ENCODE results near the gene PHAF1. TPM values are rescaled to one million over a fixed set of nuclear protein-coding genes. Genes with fewer than 3 reads are reported as not detected.

The PHAF1 gene
- total and polyA plus RNA-seq, 2 of the 13 experiments (the other 11 are each of a cell fraction or from before 2014, with no cell fraction given), result 48.3 to 174 TPM

GRCh38 chr16:67192781-67193361 lies 83.1 kb downstream of the PHAF1 start (continued):
- TF ChIP-seq CREM (IDR thresholded peaks at IDR 0.05), result no peak
- peak; percentile 4; the same call in 1 of the 2 replicates for TF ChIP-seq CREM (CRISPR knock-in tag; IDR thresholded peaks at IDR 0.05)
- no peak for TF ChIP-seq JUND (CRISPR knock-in tag; IDR thresholded peaks at IDR 0.05)
- no peak for TF ChIP-seq ZNF597 (CRISPR knock-in tag; IDR thresholded peaks at IDR 0.05)
- no peak for TF ChIP-seq TFDP1 (CRISPR knock-in tag; IDR thresholded peaks at IDR 0.05; ENCODE audit: borderline replicate concordance)
- TF ChIP-seq ZNF7 (CRISPR knock-in tag; IDR thresholded peaks at IDR 0.05), result no peak
- TF ChIP-seq IKZF5 (CRISPR knock-in tag; IDR thresholded peaks at IDR 0.05), result no peak
- TF ChIP-seq ZNF343 (CRISPR knock-in tag; IDR thresholded peaks at IDR 0.05), result no peak
- TF ChIP-seq MBD4 (IDR thresholded peaks at IDR 0.05; ENCODE audit: borderline replicate concordance, low read length), result no peak
- no peak for TF ChIP-seq EED (CRISPR knock-in tag; IDR thresholded peaks at IDR 0.05)
- no peak for TF ChIP-seq TEF (CRISPR knock-in tag; IDR thresholded peaks at IDR 0.05)
- peak; percentile 36 for TF ChIP-seq ZEB1 (IDR thresholded peaks at IDR 0.05; ENCODE audit: insufficient replicate concordance, low read depth)
- TF ChIP-seq ZHX2 (IDR thresholded peaks at IDR 0.05; ENCODE audit: low read depth), result no peak
- no peak for TF ChIP-seq ZHX2 (CRISPR knock-in tag; IDR thresholded peaks at IDR 0.05; ENCODE audit: borderline replicate concordance)
- TF ChIP-seq ZNF589 (CRISPR knock-in tag; conservative IDR thresholded peaks at IDR 0.05), result no peak
- TF ChIP-seq MXD4 (CRISPR knock-in tag; IDR thresholded peaks at IDR 0.05), result no peak
- TF ChIP-seq NFE2L1 (CRISPR knock-in tag; IDR thresholded peaks at IDR 0.05; ENCODE audit: borderline replicate concordance), result peak; percentile 66; the same call in 1 of the 2 replicates
- no peak for TF ChIP-seq DR1 (CRISPR knock-in tag; IDR thresholded peaks at IDR 0.05)
- TF ChIP-seq ZNF264 (CRISPR knock-in tag; IDR thresholded peaks at IDR 0.05), result no peak

All from HepG2 (cell line).